Suppressor macrophage treated with lipopolysaccharide for 1 hour (primary cell): ENCODE measurements around the gene MYH14.

Experiments
- DNase-seq, 3 donors: peaks; one replicate each; pipeline ENCODE4 v3.0.0-alpha.2; 2020 to 2022

Gene MYH14

GRCh38 chr19:50195224-50195623 lies 8.2 kb upstream of the MYH14 start:
- DNase-seq = no peak

DNA sequence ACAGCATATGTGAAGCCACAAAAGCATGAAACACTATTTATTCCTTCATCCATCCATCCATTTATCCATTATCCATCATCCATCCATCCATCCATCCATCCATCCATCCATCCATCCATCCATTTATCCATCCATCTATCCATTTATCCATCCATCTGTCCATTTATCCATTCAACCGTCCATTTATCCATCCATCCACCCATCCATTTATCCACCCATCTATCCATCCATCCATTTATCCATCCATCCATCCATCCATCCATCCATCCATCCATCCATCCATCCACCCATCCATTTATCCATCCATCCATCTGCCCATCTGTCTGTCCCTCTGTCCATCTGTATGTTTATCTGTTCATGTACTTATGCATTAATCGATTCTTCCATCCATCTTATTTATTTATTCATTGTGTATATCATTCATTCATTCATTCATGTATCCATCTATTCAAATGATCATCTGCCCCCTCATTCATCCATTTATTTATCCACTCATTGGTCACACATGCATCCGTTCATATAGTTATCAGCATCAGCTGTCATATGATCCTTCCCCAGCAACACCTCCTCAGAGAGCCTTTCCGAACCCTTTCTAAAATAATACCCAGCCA lies 7.0 kb upstream of the MYH14 start:
- DNase-seq = no peak

DNA sequence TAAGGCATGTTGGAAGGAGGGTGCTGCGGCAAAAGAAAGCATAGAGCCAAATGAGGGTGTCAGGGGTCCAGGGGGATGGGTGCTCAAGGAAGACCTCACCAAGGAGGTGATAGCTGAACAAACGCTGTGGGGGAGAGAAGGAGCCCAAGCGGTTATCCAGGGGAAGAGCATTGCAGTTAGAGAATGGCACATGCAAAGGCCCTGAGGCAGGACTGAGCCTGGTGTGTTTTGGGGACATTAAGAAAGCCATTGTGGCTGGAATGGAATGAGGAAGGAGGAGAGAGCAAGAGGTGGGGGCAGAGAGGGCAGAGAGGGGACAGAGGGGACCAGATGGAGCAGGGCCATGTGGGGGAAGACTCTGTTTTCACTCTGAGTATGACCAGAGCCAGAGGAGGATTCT lies 6.1 kb upstream of the MYH14 start:
- DNase-seq = no peak

DNA sequence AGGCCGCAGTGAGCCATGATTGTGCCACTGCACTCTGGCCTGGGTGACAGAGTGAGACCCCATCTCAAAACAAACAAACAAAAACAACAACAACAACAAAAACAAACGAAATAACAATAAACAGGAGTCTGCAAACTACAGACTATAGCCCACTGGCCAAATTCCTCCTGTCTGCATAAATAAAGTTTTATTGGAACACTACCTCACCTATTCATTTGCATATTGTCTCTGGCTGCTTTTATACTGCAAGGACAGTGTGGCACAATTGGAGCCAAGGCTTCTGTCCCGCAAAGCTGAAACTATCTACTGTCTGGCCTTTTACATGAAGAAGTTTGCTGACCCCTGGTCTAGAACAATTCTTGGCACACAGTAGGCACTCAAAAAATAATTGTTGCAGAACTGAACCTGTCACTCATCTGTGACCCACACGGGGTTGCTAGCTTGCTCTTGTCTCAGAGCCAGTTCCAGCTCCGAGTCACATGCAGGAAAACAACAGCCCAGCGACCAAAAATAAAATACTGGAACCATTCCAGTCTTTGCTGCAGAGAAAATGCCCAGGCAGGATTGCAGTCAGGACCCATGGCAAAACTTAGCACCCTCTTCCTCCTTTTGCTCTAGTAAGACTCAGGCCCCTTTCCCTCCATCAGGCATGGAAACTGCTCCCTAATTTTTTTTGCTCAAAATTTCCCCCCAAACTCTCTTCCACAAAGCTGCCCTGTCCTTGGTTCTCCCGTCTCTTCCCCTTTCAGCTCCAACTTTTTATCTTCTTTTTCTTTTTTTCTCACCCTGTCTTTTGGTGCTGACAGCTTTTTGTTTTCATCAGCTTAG lies 4.8 kb upstream of the MYH14 start:
- no peak for DNase-seq

GRCh38 chr19:50199259-50199555 lies 4.2 kb upstream of the MYH14 start:
- no peak for DNase-seq

GRCh38 chr19:50202386-50202785 lies 1.0 kb upstream of the MYH14 start:
- DNase-seq = no peak

DNA sequence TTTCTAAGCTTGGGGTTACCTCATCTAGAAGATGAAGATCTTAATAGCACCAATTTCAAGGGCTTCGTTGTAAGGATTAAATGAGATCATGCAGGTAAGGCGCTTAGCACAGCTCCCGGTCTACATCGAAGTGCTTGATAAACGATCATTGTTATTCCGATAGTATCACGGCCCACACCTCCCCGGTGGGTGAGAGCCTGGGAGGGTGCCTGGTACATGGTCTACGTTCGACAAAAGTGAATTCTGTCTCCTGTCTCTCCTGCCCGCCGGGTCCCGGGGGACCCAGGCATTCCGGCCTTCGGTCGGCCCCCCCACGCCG lies 501 bp upstream of the MYH14 start:
- DNase-seq = no peak

GRCh38 chr19:50204081-50204428 lies 633 bp downstream of the MYH14 start:
- no peak for DNase-seq

GRCh38 chr19:50204811-50205675 lies 1.6 kb downstream of the MYH14 start:
- DNase-seq = no peak

DNA sequence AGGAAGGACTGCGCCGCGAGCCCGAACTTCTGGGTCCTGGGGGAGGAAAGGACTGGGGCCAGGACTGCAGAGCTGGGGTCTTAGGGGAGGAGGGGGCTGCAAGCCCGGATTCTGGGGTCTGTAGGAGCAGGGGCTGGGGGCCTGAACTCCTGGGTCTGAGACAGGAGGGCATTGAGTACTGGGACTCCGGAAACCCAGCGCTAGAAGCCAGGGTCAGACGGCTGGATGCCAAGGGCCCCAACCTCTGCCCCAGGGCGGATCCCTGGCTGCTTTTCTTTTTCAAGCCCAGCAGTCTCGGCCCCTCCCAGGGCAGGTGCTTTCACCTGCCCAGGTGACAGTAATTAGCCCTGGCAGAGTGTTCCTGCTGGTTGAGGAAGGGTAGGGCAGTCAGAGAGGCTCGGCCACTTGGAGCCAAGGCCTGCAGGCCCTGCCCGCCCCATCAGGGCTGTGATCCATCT lies 2.3 kb downstream of the MYH14 start:
- DNase-seq = no peak

DNA sequence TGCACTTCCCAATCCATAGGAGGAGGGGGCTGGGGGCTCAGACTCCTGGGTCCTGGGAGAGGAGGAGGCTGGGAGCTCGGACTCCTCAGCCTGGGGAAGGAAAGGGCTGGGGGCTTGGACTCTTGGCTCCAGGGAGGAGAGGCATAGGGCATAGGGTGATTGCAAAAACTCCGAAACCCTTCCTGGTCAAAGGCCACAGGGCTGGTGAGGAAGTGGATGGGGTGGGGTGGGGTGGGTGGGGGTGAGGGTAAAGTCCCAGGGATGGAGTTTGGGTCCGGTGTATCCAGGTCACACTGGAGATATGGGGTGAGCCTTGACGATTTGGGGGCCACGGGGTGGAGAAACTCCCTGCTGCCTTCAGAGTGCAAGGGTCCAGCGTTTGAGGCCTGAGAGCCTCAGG lies 2.8 kb downstream of the MYH14 start:
- DNase-seq = no peak

DNA sequence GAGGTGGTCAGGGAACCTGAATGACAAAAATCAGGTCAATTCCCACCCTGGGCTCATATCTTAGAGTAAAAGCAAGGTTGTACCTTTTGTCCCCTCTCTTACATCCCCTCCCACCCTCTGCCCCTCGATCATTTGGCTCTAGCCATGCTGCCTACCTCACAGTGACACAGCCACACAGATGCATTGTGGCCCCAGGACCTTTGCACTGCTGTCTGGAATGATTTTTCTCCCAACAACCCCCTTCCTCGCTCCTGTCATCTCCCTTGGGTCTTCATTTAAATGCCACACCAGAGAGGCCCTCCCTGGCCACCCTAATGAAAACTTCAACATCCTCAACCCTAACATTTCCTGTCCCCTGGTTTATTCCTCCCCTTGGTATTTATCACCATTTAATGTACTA lies 4.3 kb downstream of the MYH14 start:
- no peak for DNase-seq

DNA sequence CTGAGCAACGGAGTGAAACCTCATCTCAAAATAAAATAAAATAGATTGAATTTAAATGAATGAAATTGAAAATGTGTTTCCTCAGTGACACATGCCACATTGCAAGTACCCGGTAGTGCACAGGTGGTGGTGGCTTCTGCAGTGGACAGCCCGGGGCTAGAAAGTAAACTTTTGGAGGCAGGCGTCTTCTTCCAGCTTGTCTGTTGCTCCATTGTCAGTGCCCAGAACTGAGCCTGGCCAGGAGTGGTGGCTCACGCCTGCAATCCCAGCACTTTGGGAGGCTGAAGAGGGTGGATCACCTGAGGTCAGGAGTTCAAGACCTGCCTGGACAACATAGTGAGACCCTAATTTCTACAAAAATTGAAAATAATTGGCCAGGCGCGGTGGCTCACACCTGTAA lies 5.7 kb downstream of the MYH14 start:
- DNase-seq = no peak

- no peak for DNase-seq
These were observed 7.0 kb downstream of the MYH14 start for GRCh38 chr19:50210425-50210824.

DNA sequence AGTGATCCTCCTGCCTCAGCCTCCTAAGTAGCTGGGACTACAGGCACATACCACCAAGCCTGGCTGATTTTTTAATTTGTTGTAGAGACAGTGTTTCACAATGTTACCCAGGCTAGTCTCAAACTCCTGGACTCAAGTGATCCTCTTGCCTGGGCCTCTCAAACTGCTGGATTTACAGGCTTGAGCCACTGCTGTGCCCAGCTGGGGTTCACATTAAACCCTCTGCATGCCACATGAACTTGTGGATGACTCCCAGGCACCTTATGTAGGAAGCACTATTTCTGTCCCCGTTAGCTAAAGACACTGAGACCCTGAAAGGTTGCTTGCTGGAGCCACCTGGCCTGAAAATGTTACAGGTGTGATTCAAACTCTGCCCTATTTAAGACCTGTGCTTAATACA lies 10.5 kb downstream of the MYH14 start:
- no peak for DNase-seq

GRCh38 chr19:50214699-50215543 lies 11.5 kb downstream of the MYH14 start:
- DNase-seq = no peak

GRCh38 chr19:50215820-50216219 lies 12.4 kb downstream of the MYH14 start:
- DNase-seq = no peak

GRCh38 chr19:50221087-50221486 lies 17.7 kb downstream of the MYH14 start:
- no peak for DNase-seq

DNA sequence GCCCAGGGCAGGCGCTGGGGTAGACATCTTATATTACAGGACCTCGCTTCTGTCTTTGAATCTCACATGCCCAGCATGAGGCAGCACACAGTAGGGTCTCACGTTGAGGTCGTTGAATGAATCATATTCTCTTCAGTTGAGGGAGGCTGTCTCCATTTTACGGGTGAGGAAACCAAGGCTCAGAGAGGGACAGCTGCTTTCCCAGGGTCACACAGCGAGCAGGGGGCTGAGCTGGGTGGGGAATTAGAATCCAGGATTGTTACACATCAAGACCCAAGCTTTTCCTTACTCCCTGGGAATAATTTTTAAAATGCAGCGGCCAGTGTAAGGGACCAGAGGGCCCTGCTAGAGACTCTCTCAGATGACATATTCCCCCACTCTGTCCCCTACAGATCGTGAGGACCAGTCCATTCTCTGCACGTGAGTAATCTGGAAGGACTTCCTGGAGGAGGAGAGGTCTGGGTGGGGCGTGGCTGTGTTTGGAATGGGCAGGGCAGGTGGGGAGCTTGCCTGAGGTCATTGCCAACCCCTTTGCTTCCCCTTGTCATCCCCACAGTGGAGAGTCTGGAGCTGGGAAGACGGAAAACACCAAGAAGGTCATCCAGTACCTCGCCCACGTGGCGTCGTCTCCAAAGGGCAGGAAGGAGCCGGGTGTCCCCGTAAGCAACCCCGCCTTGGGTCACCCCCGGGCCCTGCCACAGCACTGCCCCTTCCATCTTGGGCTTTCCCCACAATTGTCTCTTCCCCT lies 19.4 kb downstream of the MYH14 start:
- DNase-seq = no peak

DNA sequence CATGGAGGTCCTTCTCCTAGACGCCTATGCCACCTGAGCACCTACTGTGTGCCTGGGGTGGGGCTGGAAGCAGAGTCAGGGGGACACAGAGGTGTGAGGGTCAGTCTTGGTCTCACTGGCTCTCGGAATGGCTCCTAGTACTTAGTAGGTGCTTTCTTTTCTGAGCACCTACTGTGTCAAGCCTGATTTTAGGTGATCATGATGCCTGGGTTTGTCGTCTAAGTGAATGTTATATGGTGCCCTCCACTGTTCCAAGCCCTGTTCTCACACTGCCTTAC lies 20.0 kb downstream of the MYH14 start:
- DNase-seq = no peak

GRCh38 chr19:50224986-50225747 lies 21.7 kb downstream of the MYH14 start:
- DNase-seq = no peak

- DNase-seq = no peak
These were observed 23.1 kb downstream of the MYH14 start for GRCh38 chr19:50226536-50226935.
